ENCODE measurements around the gene XXYLT1. TPM values are rescaled to one million over a fixed set of nuclear protein-coding genes. Genes with fewer than 3 reads are reported as not detected.

The XXYLT1 gene
- total and polyA plus RNA-seq, 2 of the 4 experiments (the other 2 are of a cell fraction), result 14.7 to 18.1 TPM

- no peak overlapping the region for H3K4me2 ChIP-seq (ENCODE audit: low read depth, low read length)
- 0 out of 2 replicates have a peak overlapping the region, but pooled peaks have one; percentile 10 for H4K91ac ChIP-seq (ENCODE audit: insufficient read depth, low read depth, low read length)
- no peak overlapping the region; the same call in 1 of the 2 replicates for H3K4ac ChIP-seq (ENCODE audit: low read depth, low read length)
- H2AK5ac ChIP-seq (ENCODE audit: low read depth, low read length), result peak overlapping the region; percentile 10; the same call in 1 of the 2 replicates
- H2BK20ac ChIP-seq (ENCODE audit: low read depth, low read length), result no peak overlapping the region
- no peak overlapping the region for H2BK120ac ChIP-seq (ENCODE audit: low read depth, low read length)
- intact Hi-C loops (cut with micrococcal nuclease) (no loop called here), dilution Hi-C loops (cut with HindIII; ENCODE audit: low sequenced_read_pairs, unreplicated experiment) (no loop called here), in situ Hi-C loops (cut with MboI; ENCODE audit: low sequenced_read_pairs) (no loop called here)
- ATAC-seq (ENCODE audit: low read depth) (no peak), DNase-seq (peak; percentile 62)
- H3K23ac ChIP-seq (ENCODE audit: low read depth, low read length), result no peak overlapping the region
- H2BK5ac ChIP-seq (ENCODE audit: low read depth, low read length, poor library complexity, severe bottlenecking), result no peak overlapping the region
- no peaks in the 10 kb centered on the region for H4K20me1 ChIP-seq (ENCODE audit: insufficient read depth, low read length)
- H3K9me3 ChIP-seq (ENCODE audit: control insufficient read depth, insufficient read depth, low read length), result no peaks in the 10 kb centered on the region
- no peak for TF ChIP-seq NFE2L2 (IDR thresholded peaks at IDR 0.05; ENCODE audit: low read depth, low read length)
- TF ChIP-seq SMC3 (IDR thresholded peaks at IDR 0.05; ENCODE audit: low read depth, low read length), result no peak
- no peak for TF ChIP-seq ELK1 (IDR thresholded peaks at IDR 0.05; ENCODE audit: borderline replicate concordance, low read depth, low read length)
- no peak for TF ChIP-seq MAZ (IDR thresholded peaks at IDR 0.05; ENCODE audit: borderline replicate concordance, low read depth, low read length)
- TF ChIP-seq POLR2A (IDR thresholded peaks at IDR 0.05; ENCODE audit: low read depth, low read length), result no peak
- no peak for TF ChIP-seq CTCF (conservative IDR thresholded peaks at IDR 0.05; ENCODE audit: low read depth, low read length)
- POLR2A ChIA-PET (ENCODE audit: unreplicated experiment), result no interaction called here
- BruUV-seq (replicated peaks), result no TSS peak
- no peak overlapping the region for H2AFZ ChIP-seq (replicated peaks; ENCODE audit: low read length, poor library complexity)
- H3K9me1 ChIP-seq (ENCODE audit: insufficient read depth, low read length), result peaks cover 14% of the 10 kb centered on the region
- no peak overlapping the region for H3K18ac ChIP-seq (ENCODE audit: low read depth, low read length)
- WGBS, 2 experiments (ENCODE audit: extremely low coverage in 2 of 2, insufficient read length in 1 of 2), result 90% methylated on average over 14 of the region's 17 CpGs; no CpG with 5 or more reads in 1 of the 2 experiments
- 0 out of 2 replicates have a peak overlapping the region, but pooled peaks have one; percentile 25 for H3K14ac ChIP-seq (replicated peaks; ENCODE audit: low read depth, low read length)
- H3K4me1 ChIP-seq (ENCODE audit: control insufficient read depth, insufficient read depth, low read length), result peaks cover 23% of the 10 kb centered on the region
- no peak overlapping the region; a peak in 1 of 4 replicates for H4K8ac ChIP-seq (ENCODE audit: low read depth in 2 of 2, low read length in 2 of 2)
- H4K5ac ChIP-seq (ENCODE audit: low read depth, low read length), result no peak overlapping the region
- CTCF ChIA-PET, result no interaction called here
- H3K36me3 ChIP-seq (ENCODE audit: control insufficient read depth, insufficient read depth, low read length), result no peaks in the 10 kb centered on the region
- H3K79me1 ChIP-seq (ENCODE audit: low read depth in 1 of 2, low read length in 2 of 2), result peaks cover 14 to 28% of the 10 kb centered on the region in 2 experiments; a peak in 3 of 4 replicates
- H2AK9ac ChIP-seq (replicated peaks; ENCODE audit: low read depth, low read length, poor library complexity), result peak overlapping the region; percentile 44
- H3K56ac ChIP-seq (ENCODE audit: extremely low read depth, insufficient read depth, low read length), result no peak overlapping the region
- H3K4me3 ChIP-seq (ENCODE audit: insufficient read depth, low read depth, low read length), result no peak overlapping the region
- H2BK15ac ChIP-seq (ENCODE audit: low read depth, low read length), result no peak overlapping the region
- H3K27ac ChIP-seq (ENCODE audit: insufficient read depth, low read length), result no peak overlapping the region
- no peak overlapping the region for H3K9ac ChIP-seq (ENCODE audit: low read depth, low read length)
- no peaks in the 10 kb centered on the region for H3K27me3 ChIP-seq (ENCODE audit: control insufficient read depth, insufficient read depth, low read length)
Measured at GRCh38 chr3:195147649-195148080, 123.3 kb downstream of the XXYLT1 start.

Measured in IMR-90 (cell line).